IMR-90 (cell line): ENCODE results near the gene GNMT. TPM values are rescaled to one million over a fixed set of nuclear protein-coding genes. Genes with fewer than 3 reads are reported as not detected.
"Not testable (repeated sequence)": the region's sequence is repeated elsewhere in the genome, so short reads cannot be mapped to it uniquely, and the experiment has no call there.

Experiments
- ATAC-seq: fragments of 200-7000 bp; cut with Tn5 transposase; 2 replicates; pipeline ENCODE4 v1.9.1; 2020; ENCODE audit warnings: low read depth, mild to moderate bottlenecking, moderate library complexity
- BruUV-seq: library from RNA; stranded (reverse); fragments of 400-500 nt; replicated peaks from 2 replicates; lab custom pipeline; 2021; lab: Mats Ljungman, UMichigan
- CTCF ChIA-PET: fragments of 300-600 bp; formaldehyde crosslinking; extraction: SDS; loops from one replicate; lab custom pipeline; 2021; ENCODE audit warnings: antibody characterized with exemption; lab: Yijun Ruan, JAX
- POLR2A ChIA-PET: fragments of 300-600 bp; sonication (Branson Sonifier 250); formaldehyde crosslinking; loops from one replicate; lab custom pipeline; 2022; ENCODE audit warnings: antibody characterized with exemption; ENCODE audit not compliant: unreplicated experiment; lab: Charles Lee
- DNase-seq: peaks from one replicate; pipeline ENCODE4 v3.0.0; 2013
- H2AFZ ChIP-seq: replicated peaks from 2 replicates; pipeline ENCODE3; 2013; ENCODE audit warnings: low read length, mild to moderate bottlenecking; ENCODE audit not compliant: poor library complexity
- H2AK5ac ChIP-seq: 2 replicates; pipeline ENCODE4 v1.6.1; 2013; ENCODE audit warnings: low read depth, low read length, inconsistent platforms
- H2AK9ac ChIP-seq: replicated peaks from 2 replicates; pipeline ENCODE3; 2013; ENCODE audit warnings: mild to moderate bottlenecking, low read depth, low read length, moderate library complexity; ENCODE audit not compliant: poor library complexity
- H2BK120ac ChIP-seq: 2 replicates; pipeline ENCODE4 v1.6.1; 2013; ENCODE audit warnings: low read depth, low read length, inconsistent platforms
- H2BK15ac ChIP-seq: 3 replicates; pipeline ENCODE4 v1.6.1; 2013; ENCODE audit warnings: low read depth, low read length, inconsistent platforms
- H2BK20ac ChIP-seq: 2 replicates; pipeline ENCODE4 v1.6.1; 2013; ENCODE audit warnings: low read depth, mild to moderate bottlenecking, inconsistent platforms, low read length, moderate library complexity
- H2BK5ac ChIP-seq: 2 replicates; pipeline ENCODE4 v1.6.1; 2013; ENCODE audit warnings: mild to moderate bottlenecking, low read depth, low read length, inconsistent platforms; ENCODE audit not compliant: poor library complexity, severe bottlenecking
- H3K14ac ChIP-seq: replicated peaks from 2 replicates; pipeline ENCODE4 v1.6.1; 2013; ENCODE audit warnings: low read depth, low read length, inconsistent platforms
- H3K18ac ChIP-seq: 2 replicates; pipeline ENCODE4 v1.6.1; 2013; ENCODE audit warnings: low read depth, low read length, control low read depth
- H3K23ac ChIP-seq: 2 replicates; pipeline ENCODE4 v1.6.1; 2013; ENCODE audit warnings: low read depth, low read length, inconsistent platforms
- H3K27ac ChIP-seq: 2 replicates; pipeline ENCODE4 v1.5.1; 2013; ENCODE audit warnings: mild to moderate bottlenecking, control low read depth, low read length; ENCODE audit not compliant: insufficient read depth
- H3K27me3 ChIP-seq: 2 replicates; pipeline ENCODE4 v1.6.1; 2013; ENCODE audit warnings: low read length; ENCODE audit not compliant: control insufficient read depth, insufficient read depth
- H3K36me3 ChIP-seq: 2 replicates; pipeline ENCODE4 v1.6.1; 2013; ENCODE audit warnings: low read length, mixed read lengths; ENCODE audit not compliant: control insufficient read depth, insufficient read depth
- H3K4ac ChIP-seq: 2 replicates; pipeline ENCODE4 v1.6.1; 2013; ENCODE audit warnings: low read depth, low read length, inconsistent platforms
- H3K4me1 ChIP-seq: 2 replicates; pipeline ENCODE4 v1.6.1; 2013; ENCODE audit warnings: low read length, mixed read lengths; ENCODE audit not compliant: control insufficient read depth, insufficient read depth
- H3K4me2 ChIP-seq: 2 replicates; pipeline ENCODE4 v1.6.1; 2013; ENCODE audit warnings: low read depth, mild to moderate bottlenecking, control low read depth, low read length, moderate library complexity
- H3K4me3 ChIP-seq: 2 replicates; pipeline ENCODE4 v1.5.1; 2013; ENCODE audit warnings: low read depth, mild to moderate bottlenecking, control low read depth, low read length, moderate library complexity; ENCODE audit not compliant: insufficient read depth
- H3K56ac ChIP-seq: 2 replicates; pipeline ENCODE4 v1.6.1; 2013; ENCODE audit warnings: low read length, inconsistent platforms; ENCODE audit not compliant: insufficient read depth; ENCODE audit errors: extremely low read depth
- H3K79me1 ChIP-seq, 2 experiments: 2 replicates each; pipeline ENCODE4 v1.6.1; 2013; ENCODE audit warnings: low read length in 2 of 2, inconsistent platforms in 1 of 2, low read depth in 1 of 2
- H3K9ac ChIP-seq: 2 replicates; pipeline ENCODE4 v1.6.1; 2013; ENCODE audit warnings: low read depth, low read length, control low read depth
- H3K9me1 ChIP-seq: 2 replicates; pipeline ENCODE4 v1.6.1; 2013; ENCODE audit warnings: low read length, inconsistent platforms; ENCODE audit not compliant: insufficient read depth
- H3K9me3 ChIP-seq: 2 replicates; pipeline ENCODE4 v1.6.1; 2013; ENCODE audit warnings: low read length; ENCODE audit not compliant: control insufficient read depth, insufficient read depth
- H4K20me1 ChIP-seq: 2 replicates; pipeline ENCODE4 v1.6.1; 2013; ENCODE audit warnings: low read length, inconsistent platforms; ENCODE audit not compliant: insufficient read depth
- H4K5ac ChIP-seq: 2 replicates; pipeline ENCODE4 v1.6.1; 2013; ENCODE audit warnings: mild to moderate bottlenecking, low read depth, low read length, control low read depth
- H4K8ac ChIP-seq, 2 experiments: 2 replicates each; pipeline ENCODE4 v1.6.1; 2013; ENCODE audit warnings: low read depth in 2 of 2, low read length in 2 of 2, control low read depth in 1 of 2, inconsistent platforms in 1 of 2
- H4K91ac ChIP-seq: 2 replicates; pipeline ENCODE4 v1.6.1; 2013; ENCODE audit warnings: low read depth, low read length, inconsistent platforms; ENCODE audit not compliant: insufficient read depth
- WGBS, 2 experiments: methylation state at CpG; one replicate each; pipeline versions ENCODE4 v1.1.5 to v1.1.7; 2013; ENCODE audit warnings: missing lambda C conversion rate in 2 of 2; ENCODE audit not compliant: insufficient read length in 1 of 2; ENCODE audit errors: extremely low coverage in 2 of 2; 5-methylcytosine and 5-hydroxymethylcytosine counted together
- dilution Hi-C: fragments of 300-500 bp; cut with HindIII; formaldehyde crosslinking; loops from one replicate; pipeline ENCODE4 v1.14.3; 2018; ENCODE audit warnings: low sequenced_read_pairs; ENCODE audit not compliant: unreplicated experiment
- in situ Hi-C: fragments of 300-500 bp; cut with MboI; formaldehyde crosslinking; loops from 3 replicates; pipeline ENCODE4 v1.14.3; 2019; ENCODE audit warnings: low sequenced_read_pairs, inconsistent platforms, mixed read lengths
- intact Hi-C: fragments of 100-400 bp; cut with micrococcal nuclease; formaldehyde crosslinking; loops from 2 replicates; pipeline ENCODE4 v1.10.0; 2022
- polyA plus RNA-seq, 3 experiments: library from polyadenylated mRNA; depleted of rRNA; stranded (reverse); fragments of >200 nt; gene quantifications; 2 replicates each; pipeline ENCODE4 v1.2.3, GENCODE V29; 2012; ENCODE audit warnings: low replicate concordance in 1 of 3
- total RNA-seq: library from RNA; depleted of rRNA; stranded (reverse); fragments of >200 nt; gene quantifications from 2 replicates; pipeline ENCODE4 v1.2.3, GENCODE V29; 2012

Gene GNMT
- total and polyA plus RNA-seq, 2 of the 4 experiments (the other 2 are of a cell fraction) = 0.36 TPM; not detected in 1

DNA sequence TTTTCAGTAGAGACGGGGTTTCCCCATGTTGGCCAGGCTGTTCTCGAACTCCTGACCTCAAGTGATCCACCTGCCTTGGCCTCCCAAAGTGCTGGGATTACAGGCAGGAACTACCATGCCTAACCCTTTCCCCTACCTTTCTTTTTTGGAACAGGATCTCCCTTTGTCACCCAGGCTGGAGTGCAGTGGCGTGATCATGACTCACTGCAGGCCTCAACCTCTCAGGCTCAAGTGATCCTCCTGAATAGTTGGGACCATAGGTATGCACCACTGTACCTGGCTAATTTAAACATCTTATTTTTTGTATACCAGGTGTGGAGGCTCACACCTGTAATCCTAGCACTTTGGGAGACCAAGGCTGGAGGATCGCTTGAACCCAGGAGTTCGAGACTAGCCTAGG, 19.2 kb upstream of the GNMT start:
- BruUV-seq, H3K4ac ChIP-seq, H3K9ac ChIP-seq, H4K20me1 ChIP-seq, H3K18ac ChIP-seq, intact Hi-C loops, H2AK9ac ChIP-seq, ATAC-seq, DNase-seq, H3K4me2 ChIP-seq, in situ Hi-C loops, H3K56ac ChIP-seq, H3K4me1 ChIP-seq, H3K9me3 ChIP-seq, H4K8ac ChIP-seq, H4K5ac ChIP-seq, H2AK5ac ChIP-seq, H2BK20ac ChIP-seq, H3K27me3 ChIP-seq, H3K9me1 ChIP-seq, H3K23ac ChIP-seq, H3K4me3 ChIP-seq, H3K14ac ChIP-seq, H3K27ac ChIP-seq, H2BK120ac ChIP-seq, H2AFZ ChIP-seq, CTCF ChIA-PET, H2BK5ac ChIP-seq, H4K91ac ChIP-seq, H2BK15ac ChIP-seq, dilution Hi-C loops: not testable (repeated sequence)
- peaks cover 28% of the 10 kb centered on the region for H3K36me3 ChIP-seq
- peaks cover 7 to 14% of the 10 kb centered on the region in 2 experiments; a peak in 3 of 4 replicates for H3K79me1 ChIP-seq
- POLR2A ChIA-PET = interaction anchor here (0.5 kb wide), 1 partner anchor 12 kb away, joined by 4 read pairs; no protein-coding TSS in a partner anchor
- 100% methylated on average over 2 of the region's 5 CpGs; no CpG with 5 or more reads in 1 of the 2 experiments for WGBS, 2 experiments
